CD4-positive, alpha-beta T cell treated with Interleukin-4 for 1 hour (primary cell): ENCODE results near the gene NEUROG2.
"Not testable (repeated sequence)": the region's sequence is repeated elsewhere in the genome, so short reads cannot be mapped to it uniquely, and the experiment has no call there.

Experiments used
- DNase-seq, 2 donors: peaks; one replicate each; pipeline ENCODE4 v3.0.0-alpha.2; 2020 to 2022

Gene NEUROG2

DNA sequence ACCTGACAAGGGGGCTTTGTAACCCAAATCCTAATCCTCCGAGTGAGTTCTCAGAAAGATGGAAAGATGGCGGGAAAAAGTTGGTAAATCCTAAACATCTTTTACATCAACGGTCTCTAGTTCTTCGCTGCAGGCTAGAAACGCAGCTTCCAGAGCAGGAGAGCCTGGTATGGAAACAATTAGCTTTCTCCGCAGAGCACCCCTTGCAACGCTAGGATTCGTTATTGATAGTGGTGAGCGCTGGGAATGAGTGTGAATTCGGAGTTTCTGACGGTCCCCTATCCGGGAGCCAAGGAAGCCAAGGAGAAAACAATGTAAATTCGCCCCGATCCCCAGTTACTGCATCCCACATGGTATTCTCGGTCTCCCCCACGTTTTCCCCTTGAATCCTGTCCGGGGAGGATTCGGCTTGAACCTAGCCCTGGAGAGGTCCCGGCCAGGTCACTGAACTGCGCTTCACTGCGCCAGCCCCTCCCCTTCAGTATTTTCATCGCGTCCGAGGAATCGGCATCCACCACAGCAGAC lies 4.7 kb upstream of the NEUROG2 start:
- DNase-seq, result no peak

DNA sequence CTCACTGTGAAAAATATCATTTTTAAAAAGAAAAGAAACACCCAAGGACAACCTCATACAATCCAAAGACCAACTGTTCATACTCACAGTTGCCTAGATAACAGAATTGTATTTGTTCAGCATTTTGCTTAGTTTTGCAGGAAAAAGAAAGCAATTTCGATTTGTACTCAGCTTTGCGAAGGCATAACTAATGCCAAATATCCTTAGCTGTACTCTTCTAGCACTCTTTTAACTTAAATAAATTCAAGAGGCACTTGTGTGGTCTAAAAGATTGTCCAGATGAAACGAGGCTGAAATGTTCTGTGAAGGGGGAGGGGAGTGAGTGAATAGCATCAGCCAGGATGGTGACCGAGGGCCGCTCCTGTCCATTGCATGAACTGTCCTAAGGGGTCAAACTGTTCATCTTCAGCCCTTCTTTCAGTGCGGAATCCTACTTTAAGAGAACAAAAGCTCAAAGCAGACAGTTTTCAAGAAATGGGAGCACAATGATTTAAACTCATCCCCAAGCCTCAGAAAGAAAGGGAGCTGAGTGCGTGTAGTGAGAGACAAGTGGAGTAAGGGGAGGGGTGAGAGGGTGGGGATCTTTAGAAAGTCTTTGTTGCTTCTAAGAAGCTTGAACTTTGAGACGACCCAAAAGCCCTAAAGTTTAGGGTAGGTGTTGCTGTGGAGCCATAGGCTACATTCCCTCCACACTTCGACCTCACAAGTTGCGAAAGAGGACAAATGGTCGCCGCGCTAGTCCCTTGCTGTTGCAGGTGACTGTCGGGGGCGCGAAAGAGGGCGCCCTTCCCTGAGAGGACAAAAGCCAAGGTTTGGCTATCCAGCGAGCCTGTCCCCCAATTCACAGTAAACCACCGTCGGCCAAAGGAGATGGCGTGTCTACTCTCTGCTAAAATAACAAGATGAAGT lies 4.0 kb upstream of the NEUROG2 start:
- no peak for DNase-seq

DNA sequence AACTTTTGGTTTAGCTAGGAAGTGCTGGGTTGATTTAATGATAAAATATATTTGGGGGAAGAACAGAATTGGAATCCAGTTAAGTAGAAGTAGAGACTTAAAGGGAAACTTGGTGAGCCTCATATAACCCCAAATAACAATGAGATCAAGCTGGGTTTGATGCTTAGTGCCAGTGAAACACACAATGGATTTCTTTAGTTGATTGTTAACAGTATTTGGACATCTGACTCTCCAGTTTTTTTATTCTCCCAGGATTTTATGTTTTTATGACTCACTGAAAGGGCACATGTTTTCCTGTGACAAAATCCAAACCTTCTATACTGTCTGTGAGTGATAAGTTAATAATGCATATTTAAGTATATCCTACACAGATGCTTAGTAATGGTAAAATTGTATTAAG lies 2.7 kb upstream of the NEUROG2 start:
- no peak for DNase-seq

DNA sequence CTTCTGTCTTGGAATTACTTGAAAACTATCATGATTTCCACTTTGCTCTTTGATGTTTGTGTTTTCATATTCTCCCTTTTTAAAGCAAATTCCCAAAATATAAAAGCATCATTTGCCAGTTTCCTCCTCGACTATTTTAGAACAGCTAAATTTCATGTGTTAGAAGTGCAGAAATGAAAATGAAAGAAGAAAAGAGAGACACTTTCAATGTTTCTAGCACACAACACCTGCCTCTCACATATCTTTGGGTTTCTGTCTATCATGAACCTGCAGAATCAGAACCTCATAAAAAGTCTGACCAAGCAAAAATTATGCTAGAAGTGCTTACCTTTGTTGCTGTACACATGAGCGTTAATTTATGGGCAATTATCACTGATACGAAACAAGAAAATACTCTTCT lies 1.9 kb upstream of the NEUROG2 start:
- no peak for DNase-seq

DNA sequence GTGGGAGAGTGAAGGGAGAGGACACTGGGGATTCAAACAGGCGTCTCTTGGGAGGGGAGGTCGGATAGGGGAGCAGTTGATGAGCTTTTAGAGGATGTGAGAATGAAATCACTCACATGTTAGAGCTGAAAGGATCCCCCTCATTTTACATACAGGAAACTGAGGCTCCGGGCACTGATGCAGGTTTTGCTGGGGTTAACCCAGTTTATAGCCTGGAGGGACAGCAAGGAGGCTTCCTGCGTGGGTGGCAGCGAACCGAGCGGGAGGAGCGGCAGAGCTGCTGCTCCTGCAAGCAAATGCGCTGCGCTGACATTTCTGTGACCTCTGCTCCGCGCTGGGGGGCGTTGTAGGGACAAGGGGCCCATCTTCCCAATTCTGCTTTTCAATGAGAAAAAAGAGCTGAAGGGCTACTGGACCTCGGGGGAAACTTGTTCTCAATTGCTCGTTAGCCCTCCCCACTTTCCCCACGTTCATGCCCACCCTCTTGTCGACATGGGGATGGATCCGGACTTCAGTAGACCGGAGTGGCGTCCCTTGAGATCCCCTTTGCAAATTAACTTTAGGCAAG lies 1.2 kb upstream of the NEUROG2 start:
- no peak for DNase-seq

DNA sequence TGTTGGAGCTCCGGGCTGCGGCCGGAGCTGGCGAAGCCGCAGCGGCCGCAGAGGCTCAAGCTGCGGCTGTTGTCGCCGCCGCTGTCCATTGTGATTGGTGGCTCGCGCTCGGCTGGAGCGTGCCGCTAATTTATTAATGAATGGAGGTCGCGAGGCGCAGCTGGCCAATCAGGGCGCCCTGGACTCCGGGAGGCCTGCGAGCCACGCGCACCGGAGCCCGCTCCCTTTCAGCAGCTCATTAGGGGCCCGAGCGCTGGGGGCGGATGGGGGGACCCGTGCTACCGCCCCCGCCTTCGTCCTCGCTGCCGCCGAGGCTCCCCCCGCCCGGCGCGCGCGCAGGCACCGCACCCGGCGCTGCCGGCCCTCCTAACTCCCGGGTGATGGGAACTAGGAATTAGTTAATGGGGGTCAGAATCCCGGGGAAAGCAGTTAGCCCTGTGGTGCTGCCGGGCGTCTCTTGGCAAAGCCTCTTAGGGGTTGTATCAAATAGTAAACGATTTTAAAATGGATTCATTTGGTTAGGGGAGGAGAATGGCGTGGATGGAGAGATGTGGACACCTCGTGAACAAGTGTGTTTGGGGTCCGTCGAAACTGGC lies 589 bp upstream of the NEUROG2 start:
- no peak for DNase-seq

DNA sequence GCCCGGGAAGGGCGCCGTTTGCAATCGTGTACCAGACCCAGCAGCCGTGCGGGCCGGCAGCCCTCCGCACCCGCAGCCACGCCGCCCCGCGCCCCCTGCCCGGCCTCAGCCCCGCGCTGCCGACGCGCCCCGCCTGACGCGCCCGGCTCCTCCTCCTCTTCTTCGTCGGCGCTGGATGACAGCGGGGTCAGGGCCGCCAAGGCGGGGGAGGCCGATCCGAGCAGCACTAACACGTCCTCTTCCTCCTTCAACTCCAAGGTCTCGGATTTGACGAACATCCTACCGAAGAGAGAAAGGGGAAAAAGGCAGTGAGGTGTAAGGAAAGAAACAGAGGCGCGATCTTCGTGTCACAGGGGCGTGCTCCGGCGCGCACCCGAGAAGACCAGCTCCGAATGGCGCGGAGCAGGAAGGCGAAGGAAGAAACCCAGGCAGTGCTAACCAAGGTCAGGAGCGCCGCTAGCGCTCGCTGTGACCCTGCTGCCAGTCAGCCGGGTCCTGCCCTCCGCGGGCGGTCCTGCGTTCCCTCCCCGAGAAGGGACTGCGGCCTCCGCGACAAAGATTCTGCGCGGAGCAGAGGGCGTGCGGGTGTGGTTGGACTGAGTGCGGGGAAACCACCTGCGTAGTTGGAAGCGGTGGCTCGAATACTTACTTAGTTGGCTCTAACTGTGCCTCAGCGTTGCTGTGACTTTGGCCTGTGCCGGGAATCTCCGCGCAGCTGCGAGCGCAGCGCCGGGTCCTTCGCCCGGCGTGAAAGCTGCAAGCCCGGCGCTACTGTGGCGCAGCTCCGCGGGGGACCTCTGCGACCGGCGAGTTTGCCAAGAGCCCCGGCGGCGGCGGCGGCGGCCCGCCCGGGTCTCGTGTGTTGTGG lies 548 bp downstream of the NEUROG2 start:
- DNase-seq, result peak in 1 of 2 donors; percentile 17

DNA sequence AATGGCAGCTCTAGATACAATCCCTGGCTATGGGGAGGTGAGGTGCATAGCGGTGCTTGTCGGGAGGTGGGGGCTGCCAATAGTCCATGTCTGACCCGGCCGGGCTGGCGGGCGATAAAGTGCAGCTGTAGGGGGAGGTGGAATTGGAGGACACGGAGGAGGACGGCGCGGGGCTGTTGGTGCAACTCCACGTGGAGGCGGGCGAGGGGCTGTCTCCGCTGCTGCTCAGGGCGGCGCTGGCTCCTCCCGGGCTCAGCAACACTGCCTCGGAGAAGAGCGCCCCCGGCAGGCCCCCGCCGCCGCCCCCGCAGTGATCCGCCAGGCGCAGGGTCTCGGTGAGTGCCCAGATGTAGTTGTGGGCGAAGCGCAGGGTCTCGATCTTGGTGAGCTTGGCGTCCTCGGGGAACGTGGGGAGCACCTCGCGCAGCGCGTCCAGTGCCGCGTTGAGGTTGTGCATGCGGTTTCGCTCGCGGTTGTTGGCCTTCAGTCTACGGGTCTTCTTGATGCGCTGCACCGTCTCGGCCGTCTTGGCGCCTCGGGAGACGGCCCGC lies 1.3 kb downstream of the NEUROG2 start:
- no peak for DNase-seq

DNA sequence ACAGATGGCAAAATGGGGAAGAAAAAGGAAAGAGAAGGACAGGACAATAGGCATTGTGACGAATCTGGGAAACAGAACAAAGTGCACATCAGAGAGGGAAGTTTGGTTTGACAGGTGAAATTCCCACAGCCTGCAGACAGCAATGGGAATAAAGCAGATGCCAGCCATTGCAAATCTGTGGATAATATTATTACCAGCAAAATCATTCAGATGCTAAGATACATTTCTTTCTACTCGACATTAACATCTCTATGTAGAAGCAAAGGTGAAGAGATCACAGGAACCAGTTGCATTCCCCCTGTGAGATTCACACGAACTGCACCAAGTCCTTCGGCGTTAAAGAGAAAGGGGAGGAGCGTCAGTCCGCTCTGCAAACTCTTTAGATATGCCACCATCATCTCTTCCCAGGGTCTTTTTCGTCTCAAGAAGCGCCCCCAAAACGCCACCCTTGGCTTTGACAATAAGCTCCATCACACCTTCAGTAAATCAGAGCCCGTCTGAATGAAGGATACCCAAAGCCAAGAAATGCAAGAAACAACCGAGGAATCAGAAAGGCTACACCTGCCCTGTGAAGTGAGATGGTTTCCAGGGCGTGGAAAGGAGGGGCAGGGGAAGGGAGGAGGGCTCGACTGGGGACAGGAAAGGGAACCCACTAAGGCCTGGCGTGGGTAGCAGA lies 1.9 kb downstream of the NEUROG2 start:
- DNase-seq, result no peak

DNA sequence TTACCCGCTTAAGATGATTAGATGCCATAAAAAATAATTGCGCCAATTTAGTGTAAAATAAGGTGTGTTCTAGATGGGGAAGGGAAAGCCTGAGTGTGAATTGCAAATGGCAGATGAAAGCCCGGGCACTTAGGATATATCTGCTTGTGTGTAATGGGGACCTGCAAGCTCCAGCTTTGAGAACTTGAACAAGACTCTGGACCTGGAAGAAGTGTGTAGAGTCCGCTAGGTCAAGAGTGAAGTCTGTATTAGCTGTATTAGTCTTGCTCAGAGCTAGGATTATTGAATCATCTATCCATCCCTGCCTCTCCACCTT lies 4.2 kb downstream of the NEUROG2 start:
- no peak for DNase-seq

DNA sequence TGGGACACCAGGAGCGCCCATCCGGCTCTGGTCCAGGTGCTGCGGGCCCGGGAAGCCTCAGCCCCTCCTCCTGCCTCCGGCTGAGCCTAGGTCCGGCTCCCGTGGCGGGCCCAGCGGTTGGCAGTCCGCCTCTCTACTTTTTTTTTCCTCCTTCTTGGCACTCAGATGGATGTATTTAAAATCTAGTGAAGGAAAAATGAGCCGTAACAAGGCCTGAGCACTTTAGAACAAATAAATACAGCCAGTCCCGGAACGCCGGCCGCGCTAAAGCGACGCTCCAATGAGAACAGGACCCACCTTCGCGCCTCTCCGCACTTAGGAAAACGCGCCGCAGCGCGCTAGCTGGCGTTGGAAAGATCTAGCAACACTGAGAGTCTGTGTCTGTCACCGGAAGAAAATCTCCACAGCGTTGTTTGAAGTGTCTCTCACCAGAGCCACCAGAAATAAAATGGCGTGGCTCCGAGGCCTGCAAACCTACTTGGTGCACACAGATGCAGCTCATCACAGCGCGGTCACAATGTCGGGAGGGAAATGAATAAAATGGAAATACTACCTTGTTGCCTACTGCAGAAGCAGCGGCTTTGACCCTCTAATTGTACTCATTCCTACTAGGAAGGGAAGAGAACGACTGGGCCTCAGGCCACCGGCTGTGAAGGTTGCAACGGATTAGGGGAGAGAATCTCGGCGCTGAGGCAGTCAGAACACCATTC lies 4.7 kb downstream of the NEUROG2 start:
- no peak for DNase-seq

DNA sequence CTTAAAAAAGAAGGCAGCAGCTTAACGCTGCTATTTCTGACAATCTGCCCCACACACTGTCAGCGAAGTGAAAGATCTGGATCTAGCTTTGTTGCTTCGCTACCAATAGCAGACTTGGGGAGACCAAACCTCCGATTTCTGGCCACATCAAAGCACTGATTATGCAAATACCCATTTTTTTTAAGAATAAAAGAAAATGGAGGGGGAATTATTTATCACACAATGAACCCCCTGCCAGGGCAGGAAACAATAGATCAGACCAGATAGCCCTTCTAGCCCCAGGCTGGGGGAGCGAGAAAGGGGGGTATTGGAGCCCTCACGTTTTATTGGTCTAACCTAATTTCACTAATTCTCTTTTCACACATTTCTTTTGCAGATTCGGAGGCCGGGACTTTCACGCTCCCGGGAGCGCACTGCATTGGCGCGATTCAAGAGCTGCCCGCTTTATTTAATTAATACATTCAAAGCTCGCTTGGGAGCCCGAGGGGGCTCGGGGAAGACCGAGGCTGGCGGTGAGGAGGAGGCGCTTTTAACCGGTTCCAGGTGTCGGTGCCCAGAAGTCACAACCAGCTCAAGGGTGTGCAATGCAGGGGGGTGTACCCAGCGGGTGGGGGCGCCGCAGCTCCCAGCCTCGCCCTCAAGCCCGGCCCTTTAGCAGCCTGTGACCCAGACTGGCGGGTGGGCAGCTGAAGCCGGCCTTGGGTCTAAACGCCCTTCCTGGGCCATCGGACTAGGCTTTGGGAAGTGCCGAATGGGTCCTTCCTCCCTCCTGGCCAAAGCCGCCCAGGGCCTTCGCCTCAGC lies 5.5 kb downstream of the NEUROG2 start:
- DNase-seq, result no peak

DNA sequence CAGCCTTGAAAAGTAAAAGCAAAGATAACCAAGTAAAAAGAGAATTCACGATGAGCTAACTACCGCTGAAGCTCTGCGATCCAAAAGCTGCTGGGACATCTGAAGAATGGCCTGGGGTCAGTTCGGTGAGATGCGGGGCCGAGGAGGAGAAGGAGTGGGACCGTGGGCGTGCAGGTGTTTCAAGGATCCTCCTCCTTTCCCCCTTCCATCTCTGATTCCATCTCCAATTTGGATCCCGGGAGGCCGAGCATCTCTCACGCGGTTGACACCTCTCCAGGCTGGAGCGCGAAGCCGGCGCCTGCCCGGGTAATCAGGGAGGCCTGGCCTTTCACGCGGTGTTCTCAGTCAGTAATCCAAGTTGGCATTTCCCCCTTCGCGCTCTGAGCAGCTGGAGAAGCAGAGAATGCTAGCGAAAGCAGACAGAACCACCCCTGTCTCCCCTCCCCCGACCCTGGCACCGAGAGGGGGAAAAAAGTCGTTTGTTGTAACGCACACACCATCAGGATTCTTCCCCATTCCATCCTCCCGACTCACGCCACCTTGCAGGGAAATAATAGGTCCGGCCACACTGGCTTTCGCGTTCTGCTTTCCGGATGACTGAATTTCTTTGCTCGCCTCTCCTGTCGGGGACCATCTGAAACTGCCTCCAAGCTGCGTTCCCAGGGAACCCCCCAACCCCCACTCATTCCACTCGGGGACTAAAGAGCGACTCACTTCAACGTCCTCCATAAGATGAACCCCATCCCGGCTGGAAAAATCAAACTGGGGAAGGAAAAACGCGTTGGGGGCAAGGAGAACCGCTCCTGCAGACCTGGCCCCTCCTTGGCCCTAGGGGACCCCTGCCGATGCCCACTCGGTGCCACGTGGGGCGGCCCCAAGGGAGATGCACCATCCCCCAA lies 6.5 kb downstream of the NEUROG2 start:
- DNase-seq, result no peak

DNA sequence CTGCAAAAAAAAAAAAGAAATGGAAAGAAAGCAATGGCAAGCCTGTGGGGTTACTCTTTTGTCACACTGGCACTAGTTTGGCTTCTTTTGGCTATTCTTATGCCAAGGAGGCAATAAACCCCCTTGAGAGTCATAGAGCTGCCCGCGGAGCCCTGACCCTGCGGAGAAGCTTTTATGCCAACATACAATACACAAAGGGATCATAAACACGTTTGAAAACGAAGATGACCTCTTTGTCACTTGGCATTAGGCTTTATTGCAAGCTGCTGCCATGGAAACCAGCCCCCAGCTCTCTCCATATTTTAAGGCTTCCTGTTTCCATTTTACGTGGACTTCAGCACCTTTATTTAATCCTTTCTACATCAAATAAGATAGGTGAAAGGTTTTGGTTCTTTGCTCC lies 7.6 kb downstream of the NEUROG2 start:
- DNase-seq, result no peak

DNA sequence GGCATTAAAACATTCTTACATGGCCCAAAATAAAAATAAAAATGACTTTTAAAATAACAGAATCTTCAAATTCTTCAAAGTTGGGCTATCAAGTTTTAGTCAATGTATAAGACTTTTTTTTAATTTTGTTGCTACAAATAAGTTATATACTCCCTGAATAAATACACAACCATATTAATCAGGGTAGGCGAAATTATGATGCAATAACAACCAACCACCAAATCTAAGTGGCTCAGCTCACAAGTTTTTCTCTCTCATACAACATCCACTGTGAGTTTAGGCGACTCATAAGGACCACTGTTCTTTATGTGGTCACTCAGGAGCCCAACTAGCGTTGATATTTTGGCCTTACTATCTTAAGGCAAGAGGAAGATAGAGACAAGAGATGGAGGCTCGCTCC lies 11.2 kb downstream of the NEUROG2 start:
- DNase-seq, result no peak

DNA sequence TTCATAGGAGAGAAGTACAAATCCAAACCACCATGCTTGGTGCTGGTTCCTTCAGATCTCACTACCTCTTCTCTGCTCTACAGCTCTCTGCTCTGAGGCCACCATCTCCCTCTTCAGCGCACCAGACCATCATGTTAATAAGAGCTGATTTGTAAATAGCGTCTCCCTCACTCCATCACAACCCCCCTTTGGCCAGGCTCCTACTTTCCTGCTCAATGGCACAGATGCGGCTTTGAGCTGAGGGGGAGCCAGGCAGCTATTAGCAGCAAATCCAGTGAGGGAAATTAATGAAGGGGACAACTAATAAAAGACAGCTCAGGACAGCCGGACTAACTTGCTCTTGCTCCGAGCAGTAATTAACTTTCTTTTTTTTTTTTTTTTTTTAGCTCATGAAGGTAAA lies 13.1 kb downstream of the NEUROG2 start:
- DNase-seq, result no peak

DNA sequence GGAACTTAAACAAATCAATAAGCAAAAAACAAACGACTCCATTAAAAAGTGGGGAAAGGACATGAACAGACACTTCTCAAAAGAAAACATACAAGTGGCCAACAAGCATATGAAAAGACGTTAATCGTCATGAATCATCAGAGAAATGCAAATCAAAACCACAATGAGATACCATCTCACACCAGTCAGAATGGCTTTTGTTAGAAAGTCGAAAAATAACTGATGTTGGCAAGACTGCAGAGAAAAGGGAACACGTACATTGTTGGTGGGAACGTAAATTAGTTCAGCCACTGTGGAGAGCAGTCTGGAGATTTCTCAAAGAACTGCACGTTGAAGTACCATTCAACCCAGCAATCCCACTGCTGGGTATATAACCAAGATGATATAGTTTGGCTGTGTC lies 23.7 kb downstream of the NEUROG2 start:
- DNase-seq, result no peak

DNA sequence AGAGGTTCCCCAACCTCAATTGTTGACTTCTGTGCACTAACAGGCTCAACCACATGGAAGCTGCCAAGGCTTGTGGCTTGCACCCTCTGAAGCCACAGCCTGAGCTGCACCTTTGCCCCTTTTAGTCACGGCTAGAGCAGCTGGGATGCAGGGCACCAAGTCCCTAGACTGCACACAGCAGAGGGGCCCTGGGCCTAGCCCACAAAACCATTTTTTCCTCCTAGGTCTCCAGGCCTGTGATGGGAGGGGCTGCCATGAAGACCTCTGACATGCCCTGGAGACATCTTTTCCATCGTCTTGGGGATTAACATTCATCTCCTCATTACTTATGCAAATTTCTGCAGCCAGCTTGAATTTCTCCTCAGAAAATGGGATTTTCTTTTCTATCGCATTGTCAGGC lies 25.2 kb downstream of the NEUROG2 start:
- not testable (repeated sequence) for DNase-seq

DNA sequence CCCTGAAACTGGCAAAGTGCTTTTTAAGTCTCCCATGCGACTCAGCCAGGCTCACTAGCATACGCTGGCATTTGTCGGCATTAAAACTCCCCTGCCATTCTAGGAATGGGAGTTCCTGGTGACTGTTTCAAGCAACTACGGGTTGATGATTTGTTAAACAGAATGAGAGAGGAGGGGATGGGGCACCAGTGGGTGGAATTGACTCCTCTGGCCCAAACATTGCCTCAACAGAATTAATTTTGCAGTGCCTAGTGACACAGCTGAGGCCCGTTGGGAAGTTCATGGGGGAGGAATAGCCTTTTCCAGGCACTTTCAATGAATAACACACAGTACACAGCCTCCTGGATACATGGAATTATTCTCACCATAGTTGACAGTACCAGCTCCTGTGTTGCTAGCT lies 30.1 kb downstream of the NEUROG2 start:
- no peak for DNase-seq

DNA sequence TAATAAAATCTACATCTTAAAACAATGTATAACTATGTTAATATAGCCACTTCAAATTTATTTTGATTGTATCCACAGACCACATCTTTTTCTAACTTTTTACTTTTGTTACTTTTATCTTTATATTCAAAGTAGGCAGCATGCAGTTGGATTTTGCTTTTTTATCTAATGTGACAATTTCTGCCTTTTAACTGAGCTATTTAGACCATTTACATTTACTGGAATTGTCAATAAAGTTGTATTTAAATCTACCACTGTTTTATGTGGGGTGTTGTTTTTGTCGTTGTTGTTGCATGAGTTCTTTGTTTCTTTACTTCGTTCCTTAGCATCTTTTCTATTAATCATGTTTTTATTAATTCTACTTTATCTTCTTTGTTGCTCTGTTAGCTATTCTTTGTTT lies 42.0 kb downstream of the NEUROG2 start:
- no peak for DNase-seq
